ENCODE data around the gene POLR2F.

Gene POLR2F

DNA sequence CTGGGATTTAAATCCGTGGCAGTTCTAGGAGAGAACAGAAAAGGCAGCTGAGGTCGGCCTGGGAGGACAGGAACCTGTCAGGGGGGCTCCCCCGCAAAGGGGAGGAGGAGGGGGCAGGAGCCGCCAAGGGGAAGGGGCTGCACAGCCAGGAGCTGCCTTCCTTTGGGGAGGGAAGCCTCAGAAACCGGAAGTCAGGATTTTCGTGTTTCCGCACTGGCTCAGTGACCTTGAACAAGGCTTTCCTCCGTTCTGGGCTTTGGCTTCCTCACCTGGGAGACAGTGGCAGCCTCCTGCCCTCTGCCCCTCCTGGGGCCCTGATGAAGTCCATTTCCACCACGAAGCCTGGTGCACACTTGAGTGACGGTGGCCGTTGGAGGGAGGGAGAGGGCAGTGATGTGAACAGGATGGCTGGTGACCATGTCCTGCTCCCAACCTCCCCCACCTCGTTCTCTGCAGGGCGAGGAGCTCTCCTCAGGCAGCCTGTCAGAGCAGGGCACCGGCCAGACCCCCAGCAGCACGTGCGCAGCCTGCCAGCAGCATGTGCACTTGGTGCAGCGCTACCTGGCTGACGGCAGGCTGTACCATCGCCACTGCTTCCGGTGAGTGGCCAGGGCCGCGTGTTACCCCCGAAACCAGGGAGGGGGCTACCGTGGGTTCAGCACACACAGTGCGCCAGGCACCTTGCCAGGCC, 34.8 kb upstream of the POLR2F start:
- H3K27ac ChIP-seq = no peak overlapping the region
- TF ChIP-seq ZFX (IDR thresholded peaks at IDR 0.05; ENCODE audit: borderline replicate concordance) = no peak
- TF ChIP-seq, protein P1, sequence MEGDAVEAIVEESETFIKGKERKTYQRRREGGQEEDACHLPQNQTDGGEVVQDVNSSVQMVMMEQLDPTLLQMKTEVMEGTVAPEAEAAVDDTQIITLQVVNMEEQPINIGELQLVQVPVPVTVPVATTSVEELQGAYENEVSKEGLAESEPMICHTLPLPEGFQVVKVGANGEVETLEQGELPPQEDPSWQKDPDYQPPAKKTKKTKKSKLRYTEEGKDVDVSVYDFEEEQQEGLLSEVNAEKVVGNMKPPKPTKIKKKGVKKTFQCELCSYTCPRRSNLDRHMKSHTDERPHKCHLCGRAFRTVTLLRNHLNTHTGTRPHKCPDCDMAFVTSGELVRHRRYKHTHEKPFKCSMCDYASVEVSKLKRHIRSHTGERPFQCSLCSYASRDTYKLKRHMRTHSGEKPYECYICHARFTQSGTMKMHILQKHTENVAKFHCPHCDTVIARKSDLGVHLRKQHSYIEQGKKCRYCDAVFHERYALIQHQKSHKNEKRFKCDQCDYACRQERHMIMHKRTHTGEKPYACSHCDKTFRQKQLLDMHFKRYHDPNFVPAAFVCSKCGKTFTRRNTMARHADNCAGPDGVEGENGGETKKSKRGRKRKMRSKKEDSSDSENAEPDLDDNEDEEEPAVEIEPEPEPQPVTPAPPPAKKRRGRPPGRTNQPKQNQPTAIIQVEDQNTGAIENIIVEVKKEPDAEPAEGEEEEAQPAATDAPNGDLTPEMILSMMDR (IDR thresholded peaks at IDR 0.05) = no peak

DNA sequence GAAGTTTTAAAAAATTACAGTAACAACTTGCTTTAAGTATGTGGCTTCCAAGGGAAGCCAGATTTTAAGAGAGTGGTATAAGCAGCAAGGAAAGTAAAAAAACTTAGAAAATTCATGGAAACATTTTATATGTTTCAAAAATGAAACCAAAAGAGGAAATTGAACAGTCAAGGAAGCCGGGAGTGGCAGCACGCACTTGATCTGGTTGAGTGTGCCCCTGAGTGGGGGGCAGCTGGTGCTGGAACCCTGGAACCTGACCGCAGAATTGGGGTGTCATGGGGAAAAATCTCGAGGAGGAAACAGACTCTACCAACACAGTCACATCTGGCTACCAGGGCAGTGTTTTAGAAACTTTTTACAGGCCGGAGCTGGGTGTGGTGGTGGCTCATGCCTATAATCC, 33.4 kb upstream of the POLR2F start:
- H3K27ac ChIP-seq = no peak overlapping the region
- TF ChIP-seq, protein P1 (IDR thresholded peaks at IDR 0.05) = no peak
- no peak for TF ChIP-seq ZFX (IDR thresholded peaks at IDR 0.05; ENCODE audit: borderline replicate concordance)

DNA sequence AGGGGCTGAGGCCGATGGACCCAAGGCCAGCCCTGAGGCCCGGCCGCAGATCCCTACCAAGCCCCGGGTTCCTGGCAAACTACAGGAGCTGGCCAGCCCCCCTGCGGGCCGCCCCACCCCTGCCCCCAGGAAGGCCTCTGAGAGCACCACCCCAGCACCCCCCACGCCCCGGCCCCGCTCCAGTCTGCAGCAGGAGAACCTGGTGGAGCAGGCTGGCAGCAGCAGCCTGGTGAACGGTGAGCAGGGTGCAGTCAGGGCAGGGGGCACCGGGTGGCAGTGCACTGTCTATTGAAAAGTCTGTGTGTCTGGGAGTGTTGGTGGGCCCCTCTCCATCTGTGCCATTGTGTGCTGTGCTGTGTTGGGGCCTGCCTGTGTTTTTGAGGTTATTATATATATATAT, 31.3 kb upstream of the POLR2F start:
- no peak overlapping the region for H3K27ac ChIP-seq
- TF ChIP-seq ZFX (IDR thresholded peaks at IDR 0.05; ENCODE audit: borderline replicate concordance) = no peak
- TF ChIP-seq, protein P1 (IDR thresholded peaks at IDR 0.05) = no peak

DNA sequence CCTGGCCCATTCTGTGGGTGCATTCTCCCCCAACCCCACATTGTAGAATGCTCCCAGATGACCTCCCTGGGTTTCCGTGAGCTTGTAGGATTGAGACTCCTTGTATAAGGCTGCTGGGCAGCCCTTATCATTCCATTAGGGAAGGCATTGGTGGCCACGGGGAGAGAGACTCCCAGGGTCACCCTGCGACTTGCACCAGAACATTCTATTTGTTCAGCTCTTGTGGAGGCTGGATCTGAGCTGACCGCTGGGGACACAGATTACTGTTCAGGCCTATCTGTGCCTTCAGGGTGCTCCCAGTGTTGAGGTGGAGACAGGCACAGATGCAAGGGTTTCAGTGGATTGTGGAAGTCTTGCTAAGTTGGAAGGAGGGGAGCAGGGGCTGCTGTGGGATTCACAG, 29.6 kb upstream of the POLR2F start:
- no peak for TF ChIP-seq ZFX (IDR thresholded peaks at IDR 0.05; ENCODE audit: borderline replicate concordance)
- TF ChIP-seq, protein P1 (IDR thresholded peaks at IDR 0.05) = no peak
- no peak overlapping the region for H3K27ac ChIP-seq

DNA sequence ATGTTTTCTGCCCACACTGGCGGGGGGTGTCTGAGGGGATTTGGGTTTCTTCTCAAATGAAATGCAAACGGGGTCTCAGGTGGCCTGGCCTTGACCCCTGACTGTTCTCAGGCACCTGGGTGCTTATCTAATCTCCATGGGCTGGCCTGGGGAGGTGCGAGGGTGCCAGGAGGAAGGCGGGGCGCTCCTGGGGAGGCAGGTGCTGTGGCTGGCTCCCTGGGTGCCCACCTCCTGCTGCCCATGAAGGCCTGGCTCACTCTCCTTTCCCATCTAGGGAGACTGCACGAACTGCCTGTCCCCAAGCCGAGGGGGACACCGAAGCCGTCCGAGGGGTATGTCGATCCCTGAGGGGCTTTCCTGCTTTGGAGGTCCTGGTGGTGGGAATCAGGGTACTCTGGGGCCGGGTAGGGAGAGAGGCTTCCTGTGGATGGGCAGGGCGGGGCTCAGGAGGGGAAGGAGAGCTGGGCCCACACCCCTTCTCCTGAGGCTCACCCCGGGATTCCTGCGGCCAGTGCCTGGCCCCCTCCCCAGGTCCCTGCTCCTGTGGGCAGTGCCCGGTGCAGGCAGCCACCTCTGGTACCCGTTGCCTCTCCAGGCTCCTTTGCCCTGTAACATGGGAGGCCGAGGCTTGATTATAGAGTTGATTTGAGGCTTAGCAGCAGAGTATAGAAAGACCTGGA, 29.0 kb upstream of the POLR2F start:
- TF ChIP-seq, protein P1 (IDR thresholded peaks at IDR 0.05) = no peak
- no peak for TF ChIP-seq ZFX (IDR thresholded peaks at IDR 0.05; ENCODE audit: borderline replicate concordance)
- no peak overlapping the region for H3K27ac ChIP-seq

DNA sequence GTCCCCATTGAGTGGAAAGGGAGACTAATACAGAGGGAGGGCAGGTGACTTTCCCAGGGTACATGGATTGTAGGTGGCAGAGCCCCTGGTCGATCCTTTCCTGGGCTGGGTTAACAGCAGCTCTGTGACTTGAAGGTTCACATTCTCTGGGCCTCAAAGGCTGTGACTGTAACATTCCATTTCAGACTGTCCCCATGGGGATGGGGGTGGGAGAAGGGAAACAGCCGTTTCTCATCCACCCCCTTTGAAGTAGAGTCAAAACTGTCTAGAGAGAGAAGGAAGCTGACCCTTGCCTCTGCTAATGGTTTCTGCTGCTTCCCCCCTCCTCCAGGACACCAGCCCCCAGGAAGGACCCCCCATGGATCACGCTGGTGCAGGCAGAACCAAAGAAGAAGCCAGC, 28.2 kb upstream of the POLR2F start:
- no peak overlapping the region for H3K27ac ChIP-seq
- TF ChIP-seq, protein P1 (IDR thresholded peaks at IDR 0.05) = no peak
- TF ChIP-seq ZFX (IDR thresholded peaks at IDR 0.05; ENCODE audit: borderline replicate concordance) = no peak

DNA sequence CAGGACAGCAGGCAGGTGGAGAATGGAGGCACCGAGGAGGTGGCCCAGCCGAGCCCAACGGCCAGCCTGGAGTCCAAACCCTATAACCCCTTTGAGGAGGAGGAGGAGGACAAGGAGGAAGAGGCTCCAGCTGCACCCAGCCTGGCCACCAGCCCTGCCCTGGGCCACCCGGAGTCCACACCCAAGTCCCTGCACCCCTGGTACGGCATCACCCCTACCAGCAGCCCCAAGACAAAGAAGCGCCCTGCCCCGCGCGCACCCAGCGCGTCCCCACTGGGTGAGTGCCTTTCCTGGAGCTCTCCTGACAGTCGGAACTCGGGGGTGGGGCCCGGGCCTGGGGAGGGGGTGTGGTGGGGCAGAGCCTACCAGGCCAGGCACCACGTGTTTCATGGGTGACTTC, 27.7 kb upstream of the POLR2F start:
- no peak overlapping the region for H3K27ac ChIP-seq
- no peak for TF ChIP-seq ZFX (IDR thresholded peaks at IDR 0.05; ENCODE audit: borderline replicate concordance)
- TF ChIP-seq, protein P1 (IDR thresholded peaks at IDR 0.05) = no peak

All from 22Rv1 (cell line).